OCI-LY1 (cell line): ENCODE measurements around the gene BCAP31.

ENCODE experiments used
- EZH2 ChIP-seq: fragments of 200-600 bp; sonication (generic), shearing (Covaris generic); IDR thresholded peaks from 2 replicates; pipeline ENCODE4 v1.8.0; 2017; ENCODE audit warnings: borderline replicate concordance, mixed run types, mild to moderate bottlenecking, antibody characterized with exemption, low read length, moderate library complexity, mixed read lengths
- TF ChIP-seq, protein P1 (sequence below): fragments of 200-600 bp; sonication (generic), shearing (Covaris generic); IDR thresholded peaks from 2 replicates; pipeline ENCODE4 v1.5.1; 2017; ENCODE audit warnings: mild to moderate bottlenecking, antibody characterized with exemption, low read length, moderate library complexity, mixed read lengths

DNA sequence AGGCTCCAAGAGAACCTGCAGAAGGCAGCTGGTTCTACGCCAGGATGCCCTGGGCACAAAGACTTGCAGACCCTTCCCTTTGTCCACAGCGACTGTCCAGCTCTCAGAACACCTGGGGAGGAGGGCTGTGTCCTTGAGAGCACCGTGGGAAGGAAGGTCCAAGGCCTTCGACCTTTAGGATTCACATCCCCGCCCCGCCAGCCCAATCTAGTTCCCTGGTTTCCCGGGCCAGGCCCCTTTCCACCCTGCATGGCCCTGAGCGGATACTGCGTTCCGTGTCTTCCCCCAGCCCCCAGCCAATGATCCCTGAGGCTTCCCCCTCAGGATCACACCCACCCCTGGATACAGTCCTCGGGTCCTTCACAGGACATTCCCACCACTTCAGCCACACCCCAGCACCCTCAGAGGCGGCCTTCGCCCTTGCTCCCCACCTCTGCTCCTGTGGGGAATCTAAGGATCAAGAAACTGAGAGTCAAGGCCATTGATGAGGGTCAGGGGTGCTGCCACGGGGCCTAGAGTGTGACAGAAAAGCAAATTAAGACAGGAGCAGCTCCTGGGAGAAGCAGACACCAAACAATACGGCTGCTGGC is 9.6 kb upstream of the BCAP31 start:
- TF ChIP-seq, protein P1, sequence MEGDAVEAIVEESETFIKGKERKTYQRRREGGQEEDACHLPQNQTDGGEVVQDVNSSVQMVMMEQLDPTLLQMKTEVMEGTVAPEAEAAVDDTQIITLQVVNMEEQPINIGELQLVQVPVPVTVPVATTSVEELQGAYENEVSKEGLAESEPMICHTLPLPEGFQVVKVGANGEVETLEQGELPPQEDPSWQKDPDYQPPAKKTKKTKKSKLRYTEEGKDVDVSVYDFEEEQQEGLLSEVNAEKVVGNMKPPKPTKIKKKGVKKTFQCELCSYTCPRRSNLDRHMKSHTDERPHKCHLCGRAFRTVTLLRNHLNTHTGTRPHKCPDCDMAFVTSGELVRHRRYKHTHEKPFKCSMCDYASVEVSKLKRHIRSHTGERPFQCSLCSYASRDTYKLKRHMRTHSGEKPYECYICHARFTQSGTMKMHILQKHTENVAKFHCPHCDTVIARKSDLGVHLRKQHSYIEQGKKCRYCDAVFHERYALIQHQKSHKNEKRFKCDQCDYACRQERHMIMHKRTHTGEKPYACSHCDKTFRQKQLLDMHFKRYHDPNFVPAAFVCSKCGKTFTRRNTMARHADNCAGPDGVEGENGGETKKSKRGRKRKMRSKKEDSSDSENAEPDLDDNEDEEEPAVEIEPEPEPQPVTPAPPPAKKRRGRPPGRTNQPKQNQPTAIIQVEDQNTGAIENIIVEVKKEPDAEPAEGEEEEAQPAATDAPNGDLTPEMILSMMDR, result no peak
- no peak for TF ChIP-seq EZH2
